Measurements from ENCODE around the gene VSTM2L. TPM values are rescaled to one million over a fixed set of nuclear protein-coding genes. Genes with fewer than 3 reads are reported as not detected.

Gene VSTM2L
- polyA plus RNA-seq, 1 donor from 2014 or later = 22.1 TPM

- no peaks in the 10 kb centered on the region for H3K27me3 ChIP-seq (ENCODE audit: insufficient read depth, low read depth, low read length)
- H2AFZ ChIP-seq (ENCODE audit: low read depth, low read length) = no peak overlapping the region
- no peak overlapping the region for H3K27ac ChIP-seq (ENCODE audit: low read length)
- TF ChIP-seq RAD21 (conservative IDR thresholded peaks at IDR 0.05) (no peak), EZH2 (IDR thresholded peaks at IDR 0.05; ENCODE audit: borderline replicate concordance, insufficient read depth, low read length, poor library complexity, severe bottlenecking) (no peak), EP300 (conservative IDR thresholded peaks at IDR 0.05; ENCODE audit: poor library complexity, severe bottlenecking) (no peak), CTCF (IDR thresholded peaks at IDR 0.05; ENCODE audit: poor library complexity, severe bottlenecking) (no peak), REST (IDR thresholded peaks at IDR 0.05; ENCODE audit: borderline replicate concordance) (no peak), POLR2AphosphoS5 (IDR thresholded peaks at IDR 0.05) (no peak), MXI1 (conservative IDR thresholded peaks at IDR 0.05; ENCODE audit: poor library complexity, severe bottlenecking) (no peak), TAF1 (IDR thresholded peaks at IDR 0.05; ENCODE audit: low read depth) (no peak)
- H3K9me2 ChIP-seq (ENCODE audit: insufficient read depth, low read length) = no peaks in the 10 kb centered on the region
- H3F3A ChIP-seq (ENCODE audit: insufficient read depth, low read length, poor library complexity, severe bottlenecking) = no peaks in the 10 kb centered on the region
- no peak overlapping the region for H3K9ac ChIP-seq (ENCODE audit: low read length)
- H3K79me2 ChIP-seq (replicated peaks; ENCODE audit: insufficient read depth, low read length) = no peaks in the 10 kb centered on the region
- no peak overlapping the region for H3K4me3 ChIP-seq (ENCODE audit: low read length)
- H3K9me3 ChIP-seq (ENCODE audit: low read length) = no peaks in the 10 kb centered on the region
- H4K20me1 ChIP-seq (ENCODE audit: insufficient read depth) = no peaks in the 10 kb centered on the region
- H3K4me2 ChIP-seq (ENCODE audit: low read length) = no peak overlapping the region
- no peaks in the 10 kb centered on the region for H3K36me3 ChIP-seq (ENCODE audit: insufficient read depth, low read length)
Measured at GRCh38 chr20:37947943-37948342, 45.0 kb downstream of the VSTM2L start.

GRCh38 chr20:37948956-37949355 lies 46.0 kb downstream of the VSTM2L start:
- TF ChIP-seq MXI1 (conservative IDR thresholded peaks at IDR 0.05; ENCODE audit: poor library complexity, severe bottlenecking) (no peak), RAD21 (conservative IDR thresholded peaks at IDR 0.05) (no peak)
- Histone ChIP-seq H3K9me2 (ENCODE audit: insufficient read depth, low read length) (no peaks in the 10 kb centered on the region), H3K4me2 (ENCODE audit: low read length) (no peak overlapping the region)

GRCh38 chr20:37954190-37954589 lies 51.3 kb downstream of the VSTM2L start:
- no peak for TF ChIP-seq EP300 (conservative IDR thresholded peaks at IDR 0.05; ENCODE audit: poor library complexity, severe bottlenecking)
- no peak for TF ChIP-seq POLR2AphosphoS5 (IDR thresholded peaks at IDR 0.05)
- no peak for TF ChIP-seq MXI1 (conservative IDR thresholded peaks at IDR 0.05; ENCODE audit: poor library complexity, severe bottlenecking)
- Histone ChIP-seq H3K36me3 (ENCODE audit: insufficient read depth, low read length) (no peaks in the 10 kb centered on the region), H3K4me2 (ENCODE audit: low read length) (no peak overlapping the region), H3K27ac (ENCODE audit: low read length) (no peak overlapping the region), H3K27me3 (ENCODE audit: insufficient read depth, low read depth, low read length) (no peaks in the 10 kb centered on the region), H3K9ac (ENCODE audit: low read length) (no peak overlapping the region), H2AFZ (ENCODE audit: low read depth, low read length) (no peak overlapping the region), H3K9me2 (ENCODE audit: insufficient read depth, low read length) (no peaks in the 10 kb centered on the region), H3K79me2 (replicated peaks; ENCODE audit: insufficient read depth, low read length) (no peaks in the 10 kb centered on the region), H4K20me1 (ENCODE audit: insufficient read depth) (no peaks in the 10 kb centered on the region), H3K9me3 (ENCODE audit: low read length) (no peaks in the 10 kb centered on the region), H3K4me3 (ENCODE audit: low read length) (no peak overlapping the region), H3F3A (ENCODE audit: insufficient read depth, low read length, poor library complexity, severe bottlenecking) (no peaks in the 10 kb centered on the region)

More at GRCh38 chr20:37948956-37949355, 46.0 kb downstream of the VSTM2L start:
- no peak overlapping the region for H3K9ac ChIP-seq (ENCODE audit: low read length)
- H4K20me1 ChIP-seq (ENCODE audit: insufficient read depth) = no peaks in the 10 kb centered on the region
- no peaks in the 10 kb centered on the region for H3K36me3 ChIP-seq (ENCODE audit: insufficient read depth, low read length)
- no peaks in the 10 kb centered on the region for H3K27me3 ChIP-seq (ENCODE audit: insufficient read depth, low read depth, low read length)
- H3F3A ChIP-seq (ENCODE audit: insufficient read depth, low read length, poor library complexity, severe bottlenecking) = no peaks in the 10 kb centered on the region
- no peaks in the 10 kb centered on the region for H3K79me2 ChIP-seq (replicated peaks; ENCODE audit: insufficient read depth, low read length)
- no peak overlapping the region for H3K27ac ChIP-seq (ENCODE audit: low read length)
- no peak overlapping the region for H3K4me3 ChIP-seq (ENCODE audit: low read length)
- no peak overlapping the region for H2AFZ ChIP-seq (ENCODE audit: low read depth, low read length)
- no peaks in the 10 kb centered on the region for H3K9me3 ChIP-seq (ENCODE audit: low read length)
